Activated CD8-positive, alpha-beta memory T cell treated with anti-CD3 and anti-CD28 coated beads, Interleukin-2, amount 50 U/mL, for 24 hours (primary cell): ENCODE measurements around the gene FBXO7.
"Not testable (repeated sequence)": the region's sequence is repeated elsewhere in the genome, so short reads cannot be mapped to it uniquely, and the experiment has no call there.

Source experiments
- DNase-seq: peaks from one replicate; pipeline ENCODE4 v3.0.0-alpha.2; 2020; ENCODE audit errors: extremely low read depth

FBXO7 gene

GRCh38 chr22:32474635-32475467 is at the start of gene FBXO7:
Gene FBXO7 (plus strand): TSS chr22:32474811. CDS start chr22:32475003, 192 bp downstream.
- peak; percentile 66 for DNase-seq

GRCh38 chr22:32426881-32427280 is 47.7 kb upstream of the FBXO7 start:
- DNase-seq: no peak

GRCh38 chr22:32430352-32430751 is 44.3 kb upstream of the FBXO7 start:
- DNase-seq: no peak

GRCh38 chr22:32444068-32444467 is 30.5 kb upstream of the FBXO7 start:
- DNase-seq: no peak

GRCh38 chr22:32446321-32446720 is 28.3 kb upstream of the FBXO7 start:
- DNase-seq: no peak

- no peak for DNase-seq
These were observed 25.6 kb upstream of the FBXO7 start for GRCh38 chr22:32448980-32449379.

GRCh38 chr22:32457031-32457430 is 17.6 kb upstream of the FBXO7 start:
- no peak for DNase-seq

- DNase-seq: no peak
These were observed 12.2 kb upstream of the FBXO7 start for GRCh38 chr22:32462452-32462851.

GRCh38 chr22:32465661-32466060 is 8.9 kb upstream of the FBXO7 start:
- no peak for DNase-seq

GRCh38 chr22:32466496-32466895 is 8.1 kb upstream of the FBXO7 start:
- DNase-seq: no peak

GRCh38 chr22:32469799-32470212 is 4.8 kb upstream of the FBXO7 start:
- DNase-seq: no peak

GRCh38 chr22:32473388-32473952 is 1.1 kb upstream of the FBXO7 start:
- DNase-seq: no peak

- no peak for DNase-seq
These were observed 928 bp downstream of the FBXO7 start for GRCh38 chr22:32475468-32476010.

- DNase-seq: no peak
These were observed 1.9 kb downstream of the FBXO7 start for GRCh38 chr22:32476281-32477195.

GRCh38 chr22:32477596-32477995 is 3.0 kb downstream of the FBXO7 start:
- DNase-seq: no peak

GRCh38 chr22:32478552-32478951 is 3.9 kb downstream of the FBXO7 start:
- DNase-seq: not testable (repeated sequence)

- no peak for DNase-seq
These were observed 4.4 kb downstream of the FBXO7 start for GRCh38 chr22:32478994-32479393.

- DNase-seq: no peak
These were observed 5.6 kb downstream of the FBXO7 start for GRCh38 chr22:32480238-32480637.

GRCh38 chr22:32482708-32483107 is 8.1 kb downstream of the FBXO7 start:
- DNase-seq: no peak

- DNase-seq: no peak
These were observed 12.2 kb downstream of the FBXO7 start for GRCh38 chr22:32486656-32487390.

GRCh38 chr22:32487461-32487860 is 12.8 kb downstream of the FBXO7 start:
- no peak for DNase-seq
